ENCODE results near the gene LEUTX. TPM values are rescaled to one million over a fixed set of nuclear protein-coding genes. Genes with fewer than 3 reads are reported as not detected.
A peak's percentile ranks its signal among the peaks of the same experiment; 100 is the strongest.
"Not testable (repeated sequence)": the region's sequence is repeated elsewhere in the genome, so short reads cannot be mapped to it uniquely, and the experiment has no call there.

The LEUTX gene
- total and polyA plus RNA-seq, 2 donors, result not detected

GRCh38 chr19:39752795-39753194, 25.9 kb upstream of the LEUTX start:
- H3K27ac ChIP-seq (ENCODE audit: low read depth), result no peak overlapping the region
- H3K36me3 ChIP-seq (ENCODE audit: insufficient read depth), result no peaks in the 10 kb centered on the region
- DNase-seq (ENCODE audit: extremely low spot score), result no peak
- H3K4me1 ChIP-seq (ENCODE audit: insufficient read depth), result no peaks in the 10 kb centered on the region
- no peak overlapping the region for H3K4me3 ChIP-seq (ENCODE audit: low read depth, low read length)

- Histone ChIP-seq H3K36me3 (ENCODE audit: insufficient read depth) (no peaks in the 10 kb centered on the region), H3K27ac (ENCODE audit: low read depth) (no peak overlapping the region), H3K4me3 (ENCODE audit: low read depth, low read length) (no peak overlapping the region), H3K4me1 (ENCODE audit: insufficient read depth) (no peaks in the 10 kb centered on the region)
- 71% methylated on average over 2 of the region's 2 CpGs for WGBS
- DNase-seq (ENCODE audit: extremely low spot score), result no peak
Observed at GRCh38 chr19:39754544-39754943, 24.1 kb upstream of the LEUTX start.

GRCh38 chr19:39754971-39755370, 23.7 kb upstream of the LEUTX start:
- H3K36me3 ChIP-seq (ENCODE audit: insufficient read depth), result no peaks in the 10 kb centered on the region
- no peak overlapping the region for H3K4me3 ChIP-seq (ENCODE audit: low read depth, low read length)
- no peak overlapping the region for H3K27ac ChIP-seq (ENCODE audit: low read depth)
- H3K4me1 ChIP-seq (ENCODE audit: insufficient read depth), result no peaks in the 10 kb centered on the region
- WGBS, result 53% methylated on average over 3 of the region's 3 CpGs
- no peak for DNase-seq (ENCODE audit: extremely low spot score)

GRCh38 chr19:39759457-39760184, 19.0 kb upstream of the LEUTX start:
- Histone ChIP-seq H3K36me3 (ENCODE audit: insufficient read depth) (no peaks in the 10 kb centered on the region), H3K4me1 (ENCODE audit: insufficient read depth) (no peaks in the 10 kb centered on the region), H3K4me3 (ENCODE audit: low read depth, low read length) (no peak overlapping the region), H3K27ac (ENCODE audit: low read depth) (no peak overlapping the region)
- 71% methylated on average over 4 of the region's 4 CpGs for WGBS
- DNase-seq (ENCODE audit: extremely low spot score), result no peak

GRCh38 chr19:39761851-39762250, 16.8 kb upstream of the LEUTX start:
- not testable (repeated sequence) for DNase-seq (ENCODE audit: extremely low spot score); H3K36me3 ChIP-seq (ENCODE audit: insufficient read depth)
- 97% methylated on average over 1 of the region's 1 CpG for WGBS

GRCh38 chr19:39765091-39766076, 13.3 kb upstream of the LEUTX start:
- 45% methylated on average over 16 of the region's 16 CpGs for WGBS

More at GRCh38 chr19:39761851-39762250, 16.8 kb upstream of the LEUTX start:
- not testable (repeated sequence) for H3K4me1 ChIP-seq (ENCODE audit: insufficient read depth); H3K27ac ChIP-seq (ENCODE audit: low read depth); H3K4me3 ChIP-seq (ENCODE audit: low read depth, low read length)

GRCh38 chr19:39768334-39768733, 10.3 kb upstream of the LEUTX start:
- Histone ChIP-seq H3K36me3 (ENCODE audit: insufficient read depth) (no peaks in the 10 kb centered on the region), H3K27ac (ENCODE audit: low read depth) (no peak overlapping the region), H3K4me1 (ENCODE audit: insufficient read depth) (no peaks in the 10 kb centered on the region), H3K4me3 (ENCODE audit: low read depth, low read length) (no peak overlapping the region)
- DNase-seq (ENCODE audit: extremely low spot score), result no peak
- 67% methylated on average over 8 of the region's 8 CpGs for WGBS

More at GRCh38 chr19:39765091-39766076, 13.3 kb upstream of the LEUTX start:
- Histone ChIP-seq H3K27ac (ENCODE audit: low read depth) (no peak overlapping the region), H3K4me1 (ENCODE audit: insufficient read depth) (no peaks in the 10 kb centered on the region), H3K4me3 (ENCODE audit: low read depth, low read length) (no peak overlapping the region), H3K36me3 (ENCODE audit: insufficient read depth) (no peaks in the 10 kb centered on the region)
- no peak for DNase-seq (ENCODE audit: extremely low spot score)

DNA sequence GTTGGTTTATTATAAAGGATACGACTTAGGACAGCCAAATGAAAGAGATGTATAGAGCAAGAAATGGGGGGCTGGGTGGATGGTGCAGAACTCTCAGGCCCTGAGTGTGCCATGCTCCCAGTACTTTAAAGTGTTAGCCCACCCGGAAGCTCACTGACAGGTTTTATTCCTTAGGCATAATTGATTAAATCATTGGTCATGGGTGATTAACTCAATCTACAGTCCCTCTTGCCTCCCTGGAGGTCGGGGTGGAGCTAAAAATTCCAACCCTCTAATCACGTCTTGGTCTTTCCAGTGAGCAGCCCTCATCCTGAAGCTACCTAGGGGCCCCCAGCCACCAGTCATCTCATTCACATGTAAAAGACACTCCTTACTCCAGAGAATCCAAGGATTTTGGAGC, 9.9 kb upstream of the LEUTX start:
- WGBS, result 50% methylated on average over 4 of the region's 4 CpGs
- no peaks in the 10 kb centered on the region for H3K4me1 ChIP-seq (ENCODE audit: insufficient read depth)
- no peak overlapping the region for H3K27ac ChIP-seq (ENCODE audit: low read depth)
- no peak overlapping the region for H3K4me3 ChIP-seq (ENCODE audit: low read depth, low read length)
- H3K36me3 ChIP-seq (ENCODE audit: insufficient read depth), result no peaks in the 10 kb centered on the region
- DNase-seq (ENCODE audit: extremely low spot score), result no peak

GRCh38 chr19:39780894-39781293, 2.2 kb downstream of the LEUTX start:
- H3K27ac ChIP-seq (ENCODE audit: low read depth), result no peak overlapping the region
- H3K4me1 ChIP-seq (ENCODE audit: insufficient read depth), result no peaks in the 10 kb centered on the region
- H3K36me3 ChIP-seq (ENCODE audit: insufficient read depth), result no peaks in the 10 kb centered on the region
- no peak overlapping the region for H3K4me3 ChIP-seq (ENCODE audit: low read depth, low read length)
- 86% methylated on average over 3 of the region's 3 CpGs for WGBS
- DNase-seq (ENCODE audit: extremely low spot score), result no peak

DNA sequence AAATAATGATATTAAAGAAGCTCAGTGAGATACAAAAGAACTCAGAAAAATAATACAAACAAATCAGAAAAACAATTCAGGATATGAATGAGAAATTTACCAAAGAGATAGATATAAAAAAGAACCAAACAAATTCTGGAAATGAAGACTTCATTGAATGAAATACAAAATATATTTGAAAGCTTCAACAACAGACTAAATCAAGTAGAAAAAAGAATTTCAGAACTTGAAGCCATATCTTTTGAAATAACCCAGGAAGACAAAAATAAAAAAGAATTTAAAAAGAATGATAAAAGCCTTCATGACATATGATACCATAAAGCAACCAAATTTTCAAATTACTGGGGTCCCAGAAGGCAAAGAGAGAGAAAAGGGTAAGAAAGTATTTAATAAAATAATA, 9.6 kb downstream of the LEUTX start:
- H3K27ac ChIP-seq (ENCODE audit: low read depth), result no peak overlapping the region
- DNase-seq (ENCODE audit: extremely low spot score), result no peak
- H3K36me3 ChIP-seq (ENCODE audit: insufficient read depth), result no peaks in the 10 kb centered on the region
- no peak overlapping the region for H3K4me3 ChIP-seq (ENCODE audit: low read depth, low read length)
- H3K4me1 ChIP-seq (ENCODE audit: insufficient read depth), result no peaks in the 10 kb centered on the region

- no peaks in the 10 kb centered on the region for H3K4me1 ChIP-seq (ENCODE audit: insufficient read depth)
- under 1% methylated on average over 17 of the region's 17 CpGs for WGBS
Observed at GRCh38 chr19:39792999-39793546, 14.4 kb downstream of the LEUTX start.

DNA sequence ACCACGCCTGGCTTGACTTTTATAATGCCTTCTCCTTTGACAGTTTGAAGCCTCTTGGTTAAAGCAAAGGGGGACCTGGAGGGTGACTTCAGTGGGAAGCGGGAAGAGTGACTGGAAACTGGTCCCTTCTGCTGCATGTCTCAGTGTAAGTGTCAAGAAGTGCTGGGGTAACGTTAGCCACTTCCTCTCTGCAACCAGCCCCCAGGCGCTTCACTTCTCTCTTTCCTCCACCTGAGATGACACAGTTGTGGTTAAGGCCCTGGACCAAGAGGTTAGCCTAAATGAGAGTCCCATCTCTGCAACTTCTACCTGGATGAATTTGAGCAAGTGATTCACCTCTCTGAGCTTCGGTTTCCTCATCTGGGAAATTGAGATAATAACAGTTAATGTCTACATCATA, 16.3 kb downstream of the LEUTX start:
- Histone ChIP-seq H3K4me3 (ENCODE audit: low read depth, low read length) (no peak overlapping the region), H3K4me1 (ENCODE audit: insufficient read depth) (no peaks in the 10 kb centered on the region), H3K36me3 (ENCODE audit: insufficient read depth) (no peaks in the 10 kb centered on the region), H3K27ac (ENCODE audit: low read depth) (no peak overlapping the region)
- WGBS, result 65% methylated on average over 5 of the region's 5 CpGs
- no peak for DNase-seq (ENCODE audit: extremely low spot score)

More at GRCh38 chr19:39792999-39793546, 14.4 kb downstream of the LEUTX start:
- Histone ChIP-seq H3K27ac (ENCODE audit: low read depth) (no peak overlapping the region), H3K4me3 (ENCODE audit: low read depth, low read length) (peak overlapping the region; percentile 12), H3K36me3 (ENCODE audit: insufficient read depth) (no peaks in the 10 kb centered on the region)
- peak; percentile 29 for DNase-seq (ENCODE audit: extremely low spot score)

GRCh38 chr19:39796000-39796498, 17.4 kb downstream of the LEUTX start:
- 25% methylated on average over 2 of the region's 2 CpGs for WGBS
- no peak for DNase-seq (ENCODE audit: extremely low spot score)

More at GRCh38 chr19:39796000-39796498, 17.4 kb downstream of the LEUTX start:
- Histone ChIP-seq H3K27ac (ENCODE audit: low read depth) (no peak overlapping the region), H3K36me3 (ENCODE audit: insufficient read depth) (no peaks in the 10 kb centered on the region), H3K4me3 (ENCODE audit: low read depth, low read length) (no peak overlapping the region), H3K4me1 (ENCODE audit: insufficient read depth) (no peaks in the 10 kb centered on the region)

All from urinary bladder (tissue), 4 donors.